Hepatocyte (in vitro differentiated cells): ENCODE measurements around the gene MGMT.

Source experiments
- EZH2 ChIP-seq: fragments of 200-600 bp; sonication (generic); IDR thresholded peaks from 2 replicates; pipeline ENCODE4 v1.6.1; 2016; ENCODE audit warnings: antibody characterized with exemption, mild to moderate bottlenecking, borderline replicate concordance
- EZH2phosphoT487 ChIP-seq: fragments of 200-600 bp; sonication (generic); IDR thresholded peaks from one replicate; pipeline ENCODE4 v1.6.1; 2018; ENCODE audit warnings: antibody characterized with exemption, mild to moderate bottlenecking, low read depth, moderate library complexity; ENCODE audit not compliant: unreplicated experiment, severe bottlenecking
- TF ChIP-seq, protein P1 (sequence below): fragments of 200-600 bp; sonication (generic); IDR thresholded peaks from 2 replicates; pipeline ENCODE4 v1.5.1; 2016; ENCODE audit warnings: antibody characterized with exemption, mild to moderate bottlenecking; ENCODE audit not compliant: poor library complexity

DNA sequence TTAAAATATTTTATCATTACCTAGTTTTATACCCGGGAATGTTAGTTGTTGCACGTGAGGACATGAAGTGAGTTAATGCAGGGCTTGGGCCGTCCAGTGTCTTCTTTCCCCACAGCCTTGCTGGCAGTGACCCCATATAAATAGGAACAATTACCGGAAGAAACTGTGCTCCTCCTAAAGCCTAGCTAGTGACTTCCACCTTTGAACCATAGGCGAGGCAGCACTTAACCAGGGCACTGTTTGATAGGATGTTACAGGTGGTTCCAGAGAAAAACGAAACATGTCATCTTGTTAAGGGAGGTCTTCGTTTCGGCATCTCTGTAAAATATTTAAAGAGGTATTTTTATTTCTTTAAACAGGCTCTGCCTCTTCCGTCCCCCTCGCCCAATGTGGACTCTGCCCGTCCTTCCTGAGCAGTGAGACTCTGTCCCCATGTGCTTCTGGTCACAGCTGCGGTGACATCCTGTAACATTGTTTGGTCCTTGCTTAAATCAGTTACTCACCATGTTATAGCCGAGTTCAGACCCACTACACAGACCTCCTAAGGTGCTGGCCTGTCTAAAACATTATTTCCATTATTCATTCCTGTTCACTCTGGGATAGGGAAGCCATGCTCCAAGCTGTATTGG lies 145.6 kb downstream of the MGMT start:
- TF ChIP-seq EZH2phosphoT487 (no peak), EZH2 (no peak)
- TF ChIP-seq, protein P1, sequence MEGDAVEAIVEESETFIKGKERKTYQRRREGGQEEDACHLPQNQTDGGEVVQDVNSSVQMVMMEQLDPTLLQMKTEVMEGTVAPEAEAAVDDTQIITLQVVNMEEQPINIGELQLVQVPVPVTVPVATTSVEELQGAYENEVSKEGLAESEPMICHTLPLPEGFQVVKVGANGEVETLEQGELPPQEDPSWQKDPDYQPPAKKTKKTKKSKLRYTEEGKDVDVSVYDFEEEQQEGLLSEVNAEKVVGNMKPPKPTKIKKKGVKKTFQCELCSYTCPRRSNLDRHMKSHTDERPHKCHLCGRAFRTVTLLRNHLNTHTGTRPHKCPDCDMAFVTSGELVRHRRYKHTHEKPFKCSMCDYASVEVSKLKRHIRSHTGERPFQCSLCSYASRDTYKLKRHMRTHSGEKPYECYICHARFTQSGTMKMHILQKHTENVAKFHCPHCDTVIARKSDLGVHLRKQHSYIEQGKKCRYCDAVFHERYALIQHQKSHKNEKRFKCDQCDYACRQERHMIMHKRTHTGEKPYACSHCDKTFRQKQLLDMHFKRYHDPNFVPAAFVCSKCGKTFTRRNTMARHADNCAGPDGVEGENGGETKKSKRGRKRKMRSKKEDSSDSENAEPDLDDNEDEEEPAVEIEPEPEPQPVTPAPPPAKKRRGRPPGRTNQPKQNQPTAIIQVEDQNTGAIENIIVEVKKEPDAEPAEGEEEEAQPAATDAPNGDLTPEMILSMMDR = no peak
